GM18502 (cell line): ENCODE data around the gene DCST2.
A peak's percentile ranks its signal among the peaks of the same experiment; 100 is the strongest.

Source experiments
- ATAC-seq: cut with Tn5 transposase; IDR thresholded peaks from one replicate; pipeline ENCODE4 v1.9.1; 2021; ENCODE audit warnings: mild to moderate bottlenecking; ENCODE audit not compliant: unreplicated experiment, poor library complexity

DCST2 gene

GRCh38 chr1:155033524-155033923, at the start of gene DCST2, which contains the start of gene DCST1:
TSS of gene DCST2 (minus strand) at chr1:155033781. CDS start at chr1:155033701, 80 bp downstream.
TSS of gene DCST1 (plus strand) at chr1:155033824. CDS start at chr1:155034037, 213 bp downstream.
- no peak for ATAC-seq

DNA sequence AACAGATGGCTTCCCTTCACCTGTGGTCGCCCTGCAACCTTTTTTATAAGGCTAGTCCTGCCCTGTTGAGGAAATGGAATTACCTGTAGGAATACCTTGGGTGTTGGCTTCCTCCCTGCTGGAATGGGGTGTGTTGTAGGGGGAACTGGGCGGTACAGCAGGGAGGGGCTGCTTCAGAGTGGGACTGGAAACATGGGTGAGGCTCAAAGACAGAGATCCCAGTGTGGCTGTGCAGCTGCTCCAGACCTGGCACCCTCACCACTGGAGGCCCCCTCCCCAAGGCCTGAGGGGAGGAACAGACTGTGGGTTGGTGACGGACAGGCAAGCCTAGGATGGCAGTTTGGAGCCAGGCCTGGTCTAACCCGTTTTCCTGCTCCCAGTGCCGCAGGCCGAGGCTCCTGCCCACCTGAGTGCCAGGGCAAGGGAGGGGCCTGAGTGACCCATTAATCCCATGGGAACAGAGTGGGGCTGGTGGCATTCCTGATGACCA, 49.5 kb upstream of the DCST2 start:
- ATAC-seq = no peak

- ATAC-seq = no peak
Measured at GRCh38 chr1:155082301-155083051, 48.9 kb upstream of the DCST2 start.

GRCh38 chr1:155081472-155082300, 48.1 kb upstream of the DCST2 start:
- ATAC-seq = no peak

DNA sequence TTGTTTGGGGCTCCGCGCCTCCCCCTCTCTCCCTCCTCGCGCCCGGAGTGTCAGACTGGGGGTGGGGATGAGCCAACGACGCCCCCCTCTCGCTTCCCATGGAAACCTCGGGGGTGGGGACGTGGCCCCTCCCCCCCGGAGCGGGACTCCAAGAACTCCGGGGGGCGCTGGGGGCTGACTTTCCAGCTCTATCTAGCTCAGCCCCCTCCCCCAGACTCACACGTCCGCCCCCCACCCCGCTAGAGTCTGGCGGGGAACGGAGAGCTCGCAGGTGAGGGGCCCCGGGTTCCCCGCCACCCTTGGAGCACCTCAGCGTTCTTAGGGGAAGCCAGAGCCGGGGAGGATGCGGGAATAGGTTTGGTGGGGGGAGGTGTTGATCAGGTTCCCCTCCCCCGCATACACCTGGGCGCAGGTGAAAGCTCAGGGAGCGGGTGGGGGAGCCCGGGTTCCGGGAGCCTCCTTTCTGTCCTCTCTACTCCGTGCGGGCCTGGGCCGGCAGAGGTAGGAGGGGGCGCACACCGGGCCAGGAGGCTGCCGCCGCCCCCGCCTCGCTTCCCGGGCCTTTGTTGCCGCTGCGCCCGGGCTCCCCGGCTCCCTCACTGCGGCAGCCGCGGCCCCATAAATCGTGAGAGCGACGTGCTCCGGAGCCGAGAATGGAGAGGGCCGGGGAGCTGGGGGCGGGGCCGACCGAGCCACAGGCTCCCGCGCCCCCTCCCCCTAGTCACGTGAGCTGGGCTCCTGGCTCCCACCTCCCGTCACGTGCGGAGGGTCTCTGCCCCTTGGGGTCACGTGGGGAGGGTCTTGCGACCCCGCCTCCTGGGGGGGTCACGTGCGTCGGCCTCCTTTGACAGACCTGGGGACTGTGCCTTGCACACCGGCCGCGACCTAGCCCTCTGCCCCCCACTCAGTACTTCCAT, 47.0 kb upstream of the DCST2 start:
- no peak for ATAC-seq

DNA sequence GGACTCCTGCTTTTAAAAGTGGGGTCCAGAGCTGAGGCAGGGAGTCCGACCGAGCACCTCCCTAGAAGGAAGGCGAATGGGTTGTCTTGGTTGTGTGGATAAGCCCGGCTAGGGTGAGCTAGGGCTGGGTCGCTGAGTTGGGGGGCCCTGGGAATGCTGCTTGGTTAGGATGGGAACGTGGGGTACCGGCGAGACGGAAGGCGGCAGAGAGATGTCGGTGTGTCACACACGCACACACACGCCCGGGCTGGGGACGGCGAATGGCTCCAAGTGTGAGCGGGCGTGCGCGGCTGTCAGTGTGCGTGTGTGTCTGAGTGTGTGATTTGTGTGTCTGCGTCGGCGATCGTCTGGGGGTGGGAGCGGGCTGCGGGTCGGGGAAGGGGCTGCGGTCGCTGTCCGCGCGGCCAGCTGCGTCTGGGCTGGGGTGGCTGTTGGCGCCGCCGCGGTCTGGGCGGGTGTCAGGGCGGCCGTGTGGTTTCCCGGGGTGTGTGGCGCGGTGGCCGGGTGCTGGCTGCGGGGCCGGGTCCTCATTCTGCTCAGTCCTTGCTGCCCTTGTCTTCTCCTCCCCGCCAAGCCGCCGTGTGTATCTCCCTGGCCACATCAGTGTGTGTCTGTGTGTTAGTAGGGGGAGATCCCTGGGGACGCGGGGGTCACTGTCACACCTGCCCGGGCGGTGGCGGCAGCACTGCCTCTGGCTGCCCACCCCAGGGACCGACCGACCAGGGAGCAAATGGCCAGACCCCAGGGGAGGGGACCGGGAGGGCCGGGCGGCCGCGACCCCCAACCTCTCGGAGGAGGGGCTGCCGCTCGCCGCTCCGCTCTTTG, 46.1 kb upstream of the DCST2 start:
- no peak for ATAC-seq

- ATAC-seq = no peak
Measured at GRCh38 chr1:155079210-155079486, 45.6 kb upstream of the DCST2 start.

DNA sequence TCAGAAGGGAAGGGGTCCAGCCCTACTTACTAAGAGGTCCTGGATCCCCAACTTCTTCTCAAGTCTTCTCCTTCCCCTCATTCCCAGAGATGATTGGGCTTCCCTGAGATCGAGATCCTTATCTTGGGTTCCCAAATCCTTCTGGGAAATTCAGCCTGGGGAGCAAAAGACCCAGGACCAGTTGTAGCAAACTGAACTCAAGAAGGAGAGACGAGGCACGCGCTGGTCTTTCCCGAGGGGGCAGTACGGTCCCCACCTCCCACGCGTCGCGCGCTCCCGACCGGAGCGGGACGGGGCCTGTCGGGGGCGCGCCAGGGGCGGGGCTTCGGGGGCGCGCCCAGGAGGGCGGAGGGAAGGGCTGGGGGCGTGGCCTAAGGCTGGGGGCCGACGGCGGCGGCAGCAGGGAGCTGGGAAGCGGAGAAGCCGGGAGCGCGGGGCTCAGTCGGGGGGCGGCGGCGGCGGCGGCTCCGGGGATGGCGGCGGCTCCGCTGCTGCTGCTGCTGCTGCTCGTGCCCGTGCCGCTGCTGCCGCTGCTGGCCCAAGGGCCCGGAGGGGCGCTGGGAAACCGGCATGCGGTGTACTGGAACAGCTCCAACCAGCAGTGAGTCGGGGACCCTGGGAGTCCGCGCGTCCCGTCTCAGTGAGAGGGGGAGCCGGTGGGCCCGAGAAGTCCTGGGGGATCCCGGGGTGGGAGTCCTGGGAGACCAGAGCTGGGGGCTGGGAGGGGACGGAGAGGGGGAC, 45.1 kb upstream of the DCST2 start, which contains the start of gene EFNA3:
Gene EFNA3 (plus strand): TSS at position 369 of the 741 bp plus-strand sequence. CDS start 105 bp downstream, at position 474.
- ATAC-seq = no peak

DNA sequence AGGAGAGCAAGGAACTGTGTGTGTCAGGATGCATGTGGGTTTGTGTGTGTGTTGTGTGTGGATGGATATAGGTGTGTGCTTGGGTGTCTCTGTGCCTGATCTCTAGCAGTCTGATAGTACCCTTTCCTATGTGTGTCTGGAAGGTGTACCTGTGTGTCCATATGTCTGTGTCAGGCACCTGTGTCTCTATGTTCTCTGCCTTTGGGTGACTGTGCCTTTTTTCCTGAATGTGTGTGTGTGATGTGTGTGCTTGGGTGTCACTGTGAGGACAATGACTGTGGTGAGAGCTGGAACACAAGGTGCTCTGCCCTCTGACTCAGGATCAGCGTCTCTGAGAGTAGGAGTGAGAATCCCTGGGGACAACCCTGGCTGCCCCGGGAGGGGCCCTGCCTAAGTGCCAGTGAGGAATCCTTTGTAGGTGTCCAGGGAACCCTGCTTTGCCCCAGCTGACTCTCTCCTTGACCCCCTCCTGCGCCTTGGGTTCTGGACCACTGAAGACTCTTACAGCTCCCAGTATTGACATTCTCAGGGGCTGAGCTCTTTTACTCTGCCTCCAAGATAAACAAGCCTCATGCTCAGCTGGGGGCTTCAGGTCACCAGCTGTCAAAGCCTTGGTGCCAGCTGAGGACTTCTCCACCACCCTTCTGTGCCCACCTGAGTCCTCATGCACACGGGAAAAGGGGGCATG, 44.3 kb upstream of the DCST2 start:
- ATAC-seq = no peak

- no peak for ATAC-seq
Measured at GRCh38 chr1:155077346-155077745, 43.8 kb upstream of the DCST2 start.

DNA sequence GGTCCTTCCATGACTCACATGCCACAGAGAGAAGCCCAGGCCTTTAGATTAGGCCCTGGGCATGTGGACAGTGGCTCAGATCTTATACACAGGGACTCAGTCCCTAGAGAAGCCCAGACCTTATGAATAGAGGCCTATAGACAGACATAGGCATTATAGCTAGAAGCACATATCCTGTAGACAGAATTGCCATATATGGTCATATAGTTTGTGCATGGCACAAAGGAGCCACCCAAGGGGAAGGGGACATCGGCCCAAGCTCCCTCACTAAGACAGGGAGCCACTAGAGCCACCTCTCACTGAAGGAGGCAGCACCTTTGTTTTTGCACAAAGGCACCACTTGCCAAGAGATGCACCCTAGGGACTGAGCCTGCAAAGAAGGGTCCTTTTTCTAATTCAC, 42.8 kb upstream of the DCST2 start:
- no peak for ATAC-seq

- no peak for ATAC-seq
Measured at GRCh38 chr1:155075535-155075934, 42.0 kb upstream of the DCST2 start.

DNA sequence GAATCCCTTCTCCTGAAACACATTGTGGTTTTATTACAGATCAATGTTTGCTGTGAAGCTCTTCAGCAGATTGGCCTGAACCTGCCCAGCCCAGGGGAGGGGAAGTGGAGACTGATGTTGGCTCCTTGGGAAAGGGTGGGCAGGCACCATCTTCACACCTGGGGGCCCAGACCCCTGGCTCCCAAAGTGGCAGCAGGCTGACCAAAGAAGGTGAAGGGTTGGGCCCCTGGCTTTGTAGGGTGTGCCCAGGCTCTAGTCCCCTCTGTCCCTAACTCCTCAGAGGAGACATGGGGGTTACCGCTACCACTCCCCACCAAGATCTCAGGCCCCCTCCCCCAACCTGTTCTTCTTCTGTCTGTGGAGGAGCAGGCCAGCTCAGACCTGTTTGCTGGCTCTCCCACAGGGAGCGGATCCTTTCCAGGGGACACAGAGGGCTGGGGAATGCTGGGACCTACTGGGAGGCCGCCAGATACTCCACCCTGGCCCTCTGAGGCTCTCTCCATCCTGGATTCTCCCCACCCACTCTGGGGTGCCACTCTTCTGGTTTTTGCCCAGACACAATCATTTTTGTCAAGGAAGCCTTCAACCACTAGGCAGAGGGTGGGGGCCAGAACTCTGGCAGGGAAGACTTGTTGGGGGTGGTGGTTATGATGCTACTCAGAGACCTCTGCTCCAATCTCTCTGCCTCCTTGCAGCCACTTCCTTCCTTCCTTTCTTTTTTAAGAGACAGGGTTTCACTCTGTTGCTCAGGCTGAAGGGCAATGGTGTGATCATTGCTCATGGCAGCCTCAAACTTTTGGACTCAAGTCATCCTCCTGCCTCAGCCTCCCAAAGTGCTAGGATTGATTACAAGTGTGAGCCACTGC, 40.0 kb upstream of the DCST2 start:
- no peak for ATAC-seq

DNA sequence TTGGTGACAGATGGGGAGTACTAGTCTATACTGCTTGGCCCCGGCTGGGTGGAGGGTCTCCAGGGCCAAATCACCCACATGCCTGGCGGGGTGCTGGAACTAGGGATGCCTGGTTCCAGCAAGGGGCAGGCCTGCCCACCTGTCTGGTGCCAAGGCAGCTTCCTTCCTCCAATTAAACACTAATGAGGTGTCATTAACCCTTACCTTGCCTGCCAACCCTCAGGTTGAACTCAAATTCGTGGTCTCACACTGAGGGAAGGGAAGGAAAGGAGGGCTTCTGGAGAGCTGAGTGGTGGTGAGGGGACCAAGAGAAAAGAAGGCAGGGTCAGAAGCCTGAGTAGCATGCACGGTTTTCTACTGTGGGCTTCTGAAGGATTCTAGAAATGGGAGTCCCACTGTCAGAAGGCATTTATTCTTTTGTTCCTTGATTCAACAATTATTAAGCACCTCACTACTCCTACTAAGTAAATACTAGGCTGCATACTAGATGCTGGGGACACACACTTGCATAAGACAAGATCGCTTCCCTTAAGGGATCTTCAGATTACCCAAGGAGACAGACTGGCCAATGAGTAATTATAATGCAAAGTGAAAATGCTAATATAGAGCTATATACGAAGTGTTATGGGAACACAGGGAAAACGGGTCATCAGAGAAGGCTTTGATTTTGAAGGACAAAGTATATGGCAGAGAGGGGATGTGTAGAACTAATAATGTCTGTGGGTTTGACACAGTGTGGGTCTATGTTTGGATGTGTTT, 39.1 kb upstream of the DCST2 start:
- no peak for ATAC-seq

GRCh38 chr1:155071701-155072100, 38.1 kb upstream of the DCST2 start:
- ATAC-seq = no peak

DNA sequence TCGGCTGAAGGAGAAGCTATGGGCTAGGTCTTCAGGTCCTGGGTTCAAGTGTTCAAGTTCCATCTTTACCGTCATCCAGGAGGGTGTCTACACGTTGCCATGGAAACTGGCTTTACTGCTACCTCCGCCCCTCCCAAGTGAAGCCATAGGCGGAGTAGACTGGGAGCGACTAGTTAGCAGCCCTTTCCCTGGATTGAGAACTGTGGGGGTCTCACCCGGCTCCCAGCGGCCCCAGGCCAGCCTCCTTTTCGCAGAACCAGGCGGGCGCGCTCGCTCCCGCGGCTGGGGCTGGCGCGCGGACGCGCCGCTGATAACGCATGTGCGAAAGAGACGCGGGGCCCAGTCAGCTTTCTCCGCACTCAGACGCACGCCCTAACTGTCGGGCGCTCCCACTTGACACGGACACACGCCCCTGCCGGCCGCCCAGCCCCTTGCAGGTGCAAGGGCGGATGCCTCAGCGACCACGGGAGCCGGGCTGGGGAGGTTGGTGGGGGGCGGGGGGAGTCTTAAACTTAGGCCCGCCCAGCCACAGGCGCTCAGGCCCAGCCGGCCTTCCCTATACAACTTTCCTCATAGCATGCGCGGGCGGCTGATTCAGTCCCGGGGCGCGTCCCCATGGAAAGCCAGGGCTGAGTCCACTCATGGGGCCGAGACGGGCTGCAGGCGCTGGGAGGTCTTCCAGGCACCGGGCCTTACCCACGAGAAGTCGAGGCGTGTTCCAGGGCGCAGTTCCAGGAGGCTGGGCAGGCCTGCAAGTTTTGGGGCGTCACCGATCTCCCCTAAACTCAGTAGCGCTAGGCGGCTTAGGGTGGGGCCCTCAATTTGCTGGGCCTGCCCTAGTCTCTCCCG, 37.4 kb upstream of the DCST2 start:
- peak; percentile 80 for ATAC-seq
